ENCODE data around the gene SH3GL3. TPM values are rescaled to one million over a fixed set of nuclear protein-coding genes. Genes with fewer than 3 reads are reported as not detected.

SH3GL3 gene
- polyA plus RNA-seq, 4 donors: 9.3 to 13.2 (median 10.3) TPM

DNA sequence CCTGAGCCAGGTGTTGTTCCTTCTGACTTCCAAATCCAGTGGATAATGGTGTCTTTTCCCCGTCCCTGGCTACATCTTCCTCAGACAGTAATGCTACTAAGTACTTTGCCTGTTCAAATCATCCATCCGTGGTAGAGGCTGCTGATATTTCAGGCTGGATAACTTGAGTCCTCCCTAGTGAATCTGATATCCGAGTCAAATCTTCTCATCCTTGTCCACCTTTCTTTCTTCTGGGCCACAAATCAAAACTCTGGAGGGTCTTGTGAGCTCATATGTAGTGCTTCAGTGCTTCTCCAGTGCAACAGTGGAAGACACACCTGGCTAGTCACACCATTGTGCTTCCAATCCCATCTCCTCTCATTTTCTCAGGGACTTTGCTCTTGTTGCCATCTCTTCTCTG lies 11.2 kb downstream of the SH3GL3 start:
- DNase-seq (ENCODE audit: low read depth in 4 of 4, low spot score in 3 of 4): peak in 3 of 4 donors; percentile 22 to 43 (median 42)

- no peak for DNase-seq (ENCODE audit: low read depth in 4 of 4, low spot score in 3 of 4)
These were observed 14.9 kb downstream of the SH3GL3 start for GRCh38 chr15:83462026-83462425.

GRCh38 chr15:83462953-83463433 lies 15.9 kb downstream of the SH3GL3 start:
- no peak for DNase-seq (ENCODE audit: low read depth in 4 of 4, low spot score in 3 of 4)

- DNase-seq (ENCODE audit: low read depth in 4 of 4, low spot score in 3 of 4): no peak
These were observed 23.7 kb downstream of the SH3GL3 start for GRCh38 chr15:83470887-83471286.

DNA sequence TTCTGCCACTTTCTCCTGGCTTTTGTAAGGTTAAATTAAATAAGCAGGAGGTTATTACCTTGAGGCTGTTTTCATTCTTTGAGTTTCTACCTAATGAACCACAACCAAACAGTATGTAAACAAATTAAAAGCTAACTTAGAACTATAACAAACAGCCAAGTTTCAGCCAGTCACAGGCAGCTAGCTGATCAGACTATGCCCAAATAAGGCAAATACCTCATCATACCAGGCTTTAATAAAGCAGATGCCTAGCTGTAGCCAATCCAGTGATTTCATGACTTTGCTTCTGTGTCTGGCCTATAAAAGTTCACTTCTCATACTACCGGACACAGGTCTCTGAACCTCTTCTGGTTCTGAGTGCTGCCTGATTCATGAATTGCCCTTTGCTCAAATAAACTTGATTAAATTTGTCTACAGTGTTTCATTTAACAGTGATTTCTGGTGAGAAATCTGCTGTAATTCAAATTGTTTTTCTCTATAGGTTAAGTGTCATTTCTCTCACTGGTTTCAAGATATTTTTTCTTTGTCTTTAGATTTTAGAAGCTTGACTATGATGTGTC lies 24.2 kb downstream of the SH3GL3 start:
- no peak for DNase-seq (ENCODE audit: low read depth in 4 of 4, low spot score in 3 of 4)

GRCh38 chr15:83472151-83472550 lies 25.0 kb downstream of the SH3GL3 start:
- DNase-seq (ENCODE audit: low read depth in 4 of 4, low spot score in 3 of 4): no peak

DNA sequence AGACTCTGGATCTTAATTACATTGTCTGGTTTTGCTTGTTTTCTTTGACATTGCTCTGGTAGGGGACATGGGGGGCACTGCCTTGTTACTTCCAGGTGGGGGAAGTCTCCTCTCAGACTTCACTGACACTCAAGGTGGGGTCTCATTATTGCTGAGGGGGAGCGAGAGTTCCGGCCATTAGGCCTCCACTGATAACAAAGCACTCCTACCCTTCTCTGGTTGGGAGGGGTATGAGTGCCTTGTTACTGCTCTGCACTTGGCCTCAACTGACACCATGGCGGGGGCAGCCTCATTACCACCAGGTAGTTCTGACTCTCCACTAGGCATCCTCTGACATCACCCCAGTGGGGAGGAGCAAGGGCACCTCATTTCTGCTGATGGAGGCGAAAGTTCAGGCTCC lies 25.7 kb downstream of the SH3GL3 start:
- DNase-seq (ENCODE audit: low read depth in 4 of 4, low spot score in 3 of 4): no peak

DNA sequence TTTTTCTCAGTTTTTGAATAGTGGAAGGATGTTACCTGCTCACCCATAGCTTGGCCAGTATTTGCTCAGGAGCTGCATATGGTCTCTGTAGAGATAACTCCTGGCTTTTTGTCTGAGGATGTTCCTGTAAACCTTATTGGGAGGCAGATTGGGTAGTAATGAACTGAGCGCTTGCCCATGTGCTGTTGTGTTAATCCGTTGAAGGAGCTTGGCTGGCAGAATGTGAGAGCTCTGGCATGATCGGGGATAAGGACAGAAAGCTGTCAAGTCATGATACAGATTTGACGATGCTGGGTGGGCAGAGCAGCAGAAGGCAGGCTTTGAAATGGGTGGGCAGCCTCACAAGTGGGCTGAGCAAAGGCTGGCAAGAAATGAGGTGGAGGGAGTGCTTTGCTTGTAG lies 27.4 kb downstream of the SH3GL3 start:
- DNase-seq (ENCODE audit: low read depth in 4 of 4, low spot score in 3 of 4): no peak

GRCh38 chr15:83475551-83475950 lies 28.4 kb downstream of the SH3GL3 start:
- no peak for DNase-seq (ENCODE audit: low read depth in 4 of 4, low spot score in 3 of 4)

DNA sequence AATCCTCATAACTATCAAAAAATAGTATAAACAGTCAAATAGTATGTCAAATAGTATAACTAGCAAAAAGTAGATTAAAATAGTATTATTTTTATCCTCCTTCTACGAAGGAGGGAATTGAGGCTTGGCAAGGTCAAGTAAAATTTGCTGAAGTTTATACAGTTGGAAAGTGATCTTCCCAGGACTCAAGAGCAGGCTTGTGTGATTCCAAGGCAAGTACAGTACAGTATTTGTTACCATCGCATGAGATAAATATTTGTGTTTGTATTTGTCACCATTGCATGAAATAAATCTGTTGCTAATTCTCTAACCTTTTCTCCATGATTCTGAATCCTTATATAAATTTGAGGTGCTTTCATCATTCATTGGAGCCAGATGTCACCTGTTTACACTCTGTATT lies 28.9 kb downstream of the SH3GL3 start:
- no peak for DNase-seq (ENCODE audit: low read depth in 4 of 4, low spot score in 3 of 4)

DNA sequence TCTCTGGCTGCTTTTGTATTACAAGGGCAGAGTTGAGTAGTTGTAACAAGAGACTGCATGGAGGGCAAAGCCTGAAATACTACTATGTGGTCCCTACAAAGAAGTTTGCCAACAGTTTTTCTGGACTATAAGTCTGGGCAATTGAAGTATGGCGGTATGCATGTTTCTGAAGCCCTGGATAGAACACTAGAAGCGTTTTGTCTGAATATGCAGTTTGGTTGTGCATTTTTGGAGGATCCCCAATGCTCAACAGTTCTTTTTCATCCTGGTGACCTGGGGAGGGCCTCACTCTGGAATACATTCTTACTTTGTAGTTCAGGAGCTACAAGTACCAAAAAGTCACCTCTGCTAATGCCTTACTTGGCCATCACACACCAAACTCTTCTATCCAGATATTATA lies 29.6 kb downstream of the SH3GL3 start:
- DNase-seq (ENCODE audit: low read depth in 4 of 4, low spot score in 3 of 4): no peak

GRCh38 chr15:83477172-83477807 lies 30.1 kb downstream of the SH3GL3 start:
- no peak for DNase-seq (ENCODE audit: low read depth in 4 of 4, low spot score in 3 of 4)

DNA sequence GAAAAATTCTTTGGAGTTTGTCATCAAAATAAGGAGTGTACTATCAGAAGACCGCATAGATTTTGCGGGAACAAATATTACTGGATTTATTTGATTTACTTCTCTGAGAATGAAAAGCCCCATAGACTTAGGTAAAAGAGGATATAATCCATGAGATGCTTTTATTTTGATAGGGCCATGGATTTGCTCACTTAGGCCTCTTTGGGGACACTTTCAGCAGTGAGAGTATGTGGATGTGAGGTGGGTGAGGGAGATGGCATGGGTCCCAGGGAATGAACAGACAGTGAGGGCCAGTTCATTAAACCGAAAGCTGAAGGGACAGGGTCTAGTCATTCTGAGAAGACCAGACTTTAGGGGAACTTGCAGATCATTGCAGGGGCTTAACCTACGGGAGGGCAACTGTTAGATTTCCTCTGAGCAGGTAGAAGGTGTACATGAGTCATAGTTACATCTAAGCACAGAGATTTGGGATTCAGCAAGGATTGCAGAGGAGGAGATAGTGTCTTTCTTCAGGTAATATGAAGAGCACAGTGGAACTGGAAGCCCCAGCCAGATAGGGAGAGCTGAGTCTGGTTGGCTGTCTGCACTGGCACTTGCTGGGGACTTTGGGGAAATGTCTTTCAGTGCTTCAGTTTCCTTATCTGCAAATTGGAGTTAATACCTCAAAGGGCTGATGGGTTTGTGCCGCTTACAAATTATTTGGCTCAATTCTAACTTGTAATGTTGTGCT lies 30.8 kb downstream of the SH3GL3 start:
- DNase-seq (ENCODE audit: low read depth in 4 of 4, low spot score in 3 of 4): no peak

- DNase-seq (ENCODE audit: low read depth in 4 of 4, low spot score in 3 of 4): no peak
These were observed 36.5 kb downstream of the SH3GL3 start for GRCh38 chr15:83483612-83484011.

GRCh38 chr15:83484636-83485035 lies 37.5 kb downstream of the SH3GL3 start:
- DNase-seq (ENCODE audit: low read depth in 4 of 4, low spot score in 3 of 4): no peak

DNA sequence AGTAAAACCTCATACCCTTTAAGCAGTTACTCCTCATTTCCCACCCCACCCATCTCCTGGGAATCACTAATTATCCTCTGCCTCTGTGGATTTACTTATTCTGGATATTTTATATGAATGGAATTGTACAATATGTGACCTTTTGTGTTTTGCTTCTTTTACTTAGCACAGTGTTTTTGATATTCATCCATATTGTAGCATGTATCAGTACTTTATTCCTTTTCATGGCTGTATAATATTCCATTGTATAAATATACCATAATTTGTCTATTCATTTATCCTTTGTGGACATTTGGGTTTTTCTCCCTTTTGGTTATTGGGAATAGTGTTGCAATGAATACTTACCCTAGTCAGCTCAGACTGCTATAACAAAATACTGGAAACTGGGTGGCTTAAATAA lies 39.2 kb downstream of the SH3GL3 start:
- no peak for DNase-seq (ENCODE audit: low read depth in 4 of 4, low spot score in 3 of 4)

GRCh38 chr15:83487519-83487918 lies 40.4 kb downstream of the SH3GL3 start:
- no peak for DNase-seq (ENCODE audit: low read depth in 4 of 4, low spot score in 3 of 4)

GRCh38 chr15:83489690-83490089 lies 42.5 kb downstream of the SH3GL3 start:
- no peak for DNase-seq (ENCODE audit: low read depth in 4 of 4, low spot score in 3 of 4)

- no peak for DNase-seq (ENCODE audit: low read depth in 4 of 4, low spot score in 3 of 4)
These were observed 44.3 kb downstream of the SH3GL3 start for GRCh38 chr15:83491486-83491885.

- no peak for DNase-seq (ENCODE audit: low read depth in 4 of 4, low spot score in 3 of 4)
These were observed 49.6 kb downstream of the SH3GL3 start for GRCh38 chr15:83496766-83497165.

DNA sequence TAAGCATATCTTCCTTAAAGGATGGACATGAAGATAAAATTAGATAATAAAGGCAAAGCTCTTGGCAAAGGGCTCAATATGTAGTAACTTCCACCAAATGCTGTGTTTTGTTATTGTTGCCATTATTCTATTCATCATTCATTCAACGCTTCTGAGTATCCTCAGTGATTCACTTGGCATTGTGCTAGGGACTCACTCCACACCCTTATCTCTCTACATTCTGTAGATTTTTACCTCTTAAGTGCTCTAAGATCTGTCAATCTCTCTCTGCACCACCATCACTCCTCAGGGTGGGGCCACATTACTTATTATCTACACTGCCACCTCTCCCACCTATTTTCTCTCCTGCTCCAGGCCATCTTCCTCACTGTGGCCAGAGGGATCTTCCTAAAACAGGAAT lies 51.2 kb downstream of the SH3GL3 start:
- no peak for DNase-seq (ENCODE audit: low read depth in 4 of 4, low spot score in 3 of 4)

- no peak for DNase-seq (ENCODE audit: low read depth in 4 of 4, low spot score in 3 of 4)
These were observed 51.7 kb downstream of the SH3GL3 start for GRCh38 chr15:83498801-83499200.

Measured in right renal pelvis (tissue), 4 donors.